ENCODE results near the gene STYX. TPM values are rescaled to one million over a fixed set of nuclear protein-coding genes. Genes with fewer than 3 reads are reported as not detected.

The STYX gene
- total RNA-seq = 8.6 TPM

- DNase-seq (ENCODE audit: low read depth in 2 of 3, low spot score in 2 of 3) = peak; percentile 96 to 98 (median 98)
These were observed at the start of gene STYX for GRCh38 chr14:52729925-52730708. Gene STYX (plus strand): TSS chr14:52730166. CDS start chr14:52730475, 309 bp downstream.

DNA sequence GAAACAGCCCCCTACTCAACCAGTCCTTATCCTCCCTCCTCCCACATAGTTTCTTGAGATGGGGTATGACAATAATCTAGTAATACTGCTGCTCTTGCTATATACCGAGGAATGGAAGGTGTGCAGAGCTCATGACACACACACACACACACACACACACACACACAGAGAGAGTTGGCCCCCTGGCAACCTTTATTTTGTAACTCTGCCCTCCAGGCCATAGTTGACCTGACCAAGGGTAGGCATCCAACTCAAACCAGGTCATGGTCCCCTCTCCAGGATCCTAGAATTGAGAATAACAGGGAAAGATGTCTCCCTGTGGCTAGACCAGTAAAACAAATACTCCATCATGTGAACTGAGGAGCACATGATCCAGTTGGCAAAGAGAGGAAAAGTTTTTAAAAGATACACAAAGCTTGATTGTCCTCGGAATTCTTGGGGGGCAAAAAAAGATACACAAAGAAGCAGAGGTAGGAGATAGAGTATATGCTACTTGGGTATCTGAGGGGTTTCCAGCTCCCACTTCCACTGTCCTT is 45.9 kb upstream of the STYX start:
- no peak for DNase-seq (ENCODE audit: low read depth in 2 of 3, low spot score in 2 of 3)

DNA sequence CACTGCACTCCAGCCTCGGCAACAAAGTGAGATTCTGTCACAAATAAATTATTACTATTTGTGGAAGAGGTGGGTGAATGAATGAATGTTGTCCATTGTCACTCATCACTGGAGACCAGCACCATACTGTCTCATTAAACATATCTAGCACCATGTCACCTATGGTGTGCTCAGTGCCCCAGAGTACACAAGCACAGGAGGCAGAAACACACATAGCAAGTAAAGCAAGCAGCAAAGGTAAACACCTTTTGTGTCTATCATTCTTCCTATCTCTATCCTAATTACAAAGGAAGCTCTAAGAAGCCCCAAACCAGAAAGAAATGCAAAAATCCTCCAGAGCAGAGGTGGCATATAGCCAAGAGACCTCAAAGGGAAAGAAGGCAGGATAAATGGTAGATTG is 43.8 kb upstream of the STYX start:
- DNase-seq (ENCODE audit: low read depth in 2 of 3, low spot score in 2 of 3) = no peak

- DNase-seq (ENCODE audit: low read depth in 2 of 3, low spot score in 2 of 3) = no peak
These were observed 38.8 kb upstream of the STYX start for GRCh38 chr14:52690983-52691760.

GRCh38 chr14:52692248-52692962 is 37.6 kb upstream of the STYX start:
- DNase-seq (ENCODE audit: low read depth in 2 of 3, low spot score in 2 of 3) = peak in 2 of 3 donors; percentile 51 to 83

- DNase-seq (ENCODE audit: low read depth in 2 of 3, low spot score in 2 of 3) = no peak
These were observed 36.9 kb upstream of the STYX start for GRCh38 chr14:52693036-52693435.

DNA sequence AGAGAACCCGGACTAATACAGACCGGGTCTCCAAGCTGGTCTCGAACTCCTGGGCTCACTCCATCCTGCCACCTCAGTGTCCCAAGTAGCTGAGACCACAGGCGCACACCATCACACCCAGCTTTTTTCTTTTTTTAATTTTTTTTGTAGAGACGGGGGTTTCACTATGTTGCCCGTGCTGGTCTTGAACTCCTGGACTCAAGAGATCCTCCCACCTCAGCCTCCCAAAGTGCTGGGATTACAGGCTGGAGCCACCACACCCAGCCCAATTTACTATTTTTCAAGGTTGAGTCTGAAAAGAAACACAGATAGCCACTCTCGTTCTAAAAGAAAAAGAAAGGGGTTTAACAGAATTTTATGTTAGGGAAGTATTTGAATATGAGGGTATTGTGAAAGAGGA is 36.4 kb upstream of the STYX start:
- no peak for DNase-seq (ENCODE audit: low read depth in 2 of 3, low spot score in 2 of 3)

DNA sequence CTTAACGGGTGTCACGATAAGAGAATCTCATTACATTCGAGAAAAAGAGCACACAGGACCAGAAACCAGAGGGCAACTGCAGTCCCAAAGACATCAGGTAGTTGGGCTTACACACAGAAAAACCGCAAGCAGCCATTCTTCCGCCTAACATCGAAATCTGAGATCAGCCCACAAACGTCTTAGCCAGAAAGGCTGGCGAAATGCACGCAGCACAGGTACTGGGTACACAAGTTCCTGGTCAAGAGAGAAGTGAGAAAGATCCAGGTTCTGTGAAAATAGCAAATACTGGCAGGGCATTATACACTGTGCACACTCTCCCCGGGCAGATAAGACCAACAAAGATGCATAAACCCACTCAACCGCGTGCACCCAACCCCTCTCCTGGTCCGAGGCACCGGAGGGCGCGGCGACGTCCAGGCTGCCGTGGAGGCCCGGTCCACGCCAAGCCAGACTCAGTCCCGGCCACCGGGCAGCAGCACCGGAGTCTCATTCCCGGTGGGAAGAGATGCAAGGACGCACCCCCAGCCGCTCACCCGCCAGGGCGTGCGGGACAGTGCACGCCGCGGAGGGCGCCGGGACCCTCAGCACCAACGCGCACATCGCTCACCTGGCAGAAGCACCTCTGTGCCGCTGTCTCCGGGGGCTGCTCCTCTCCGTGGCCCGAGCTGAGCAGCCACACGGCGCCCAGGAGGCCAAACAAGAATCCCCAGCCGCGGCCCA is 35.0 kb upstream of the STYX start:
- DNase-seq (ENCODE audit: low read depth in 2 of 3, low spot score in 2 of 3) = peak; percentile 40 to 77 (median 65)

- DNase-seq (ENCODE audit: low read depth in 2 of 3, low spot score in 2 of 3) = peak; percentile 30 to 80 (median 69)
These were observed 34.4 kb upstream of the STYX start, which contains the start of gene ERO1A for GRCh38 chr14:52695481-52696091. Gene ERO1A (minus strand): TSS chr14:52695558. CDS start chr14:52695481, 77 bp downstream.

- DNase-seq (ENCODE audit: low read depth in 2 of 3, low spot score in 2 of 3) = no peak
These were observed 29.2 kb upstream of the STYX start for GRCh38 chr14:52700701-52701172.

DNA sequence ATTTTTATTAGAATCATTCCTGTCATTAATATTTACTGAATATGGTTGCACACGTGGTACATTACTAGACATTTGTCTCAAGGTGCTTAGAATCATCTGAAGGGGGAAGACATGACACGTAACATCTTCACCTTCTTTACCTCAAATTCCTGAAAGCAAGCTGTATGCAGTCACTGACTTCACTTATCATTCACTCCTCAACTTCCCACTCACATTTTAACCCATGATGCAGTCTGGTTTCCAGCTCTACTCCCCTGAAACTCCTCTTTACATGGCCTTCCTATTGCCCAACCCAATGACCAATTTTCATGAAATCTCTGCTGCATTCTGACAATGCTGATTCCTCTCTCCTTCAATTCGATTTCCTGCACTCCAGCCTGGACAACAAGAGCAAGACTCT is 28.7 kb upstream of the STYX start:
- DNase-seq (ENCODE audit: low read depth in 2 of 3, low spot score in 2 of 3) = no peak

DNA sequence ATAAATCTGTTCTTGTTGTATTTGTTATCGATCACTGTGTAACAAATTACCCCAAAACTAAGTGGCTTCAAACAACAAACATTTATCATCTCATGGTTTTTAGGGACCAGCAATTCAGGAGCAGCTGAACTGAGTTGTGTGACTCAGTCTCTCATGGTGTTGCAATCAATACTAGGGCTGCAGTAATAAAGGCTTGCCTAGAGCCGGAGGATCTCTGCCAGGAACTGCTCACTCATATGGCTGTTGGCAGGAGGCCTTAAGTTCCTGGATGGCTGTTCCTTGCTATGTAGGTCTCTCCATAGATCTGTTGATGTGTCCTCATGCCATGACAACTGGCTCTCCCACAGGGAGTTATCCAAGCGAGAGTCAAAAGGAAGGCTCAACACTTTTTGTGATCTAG is 26.7 kb upstream of the STYX start:
- no peak for DNase-seq (ENCODE audit: low read depth in 2 of 3, low spot score in 2 of 3)

DNA sequence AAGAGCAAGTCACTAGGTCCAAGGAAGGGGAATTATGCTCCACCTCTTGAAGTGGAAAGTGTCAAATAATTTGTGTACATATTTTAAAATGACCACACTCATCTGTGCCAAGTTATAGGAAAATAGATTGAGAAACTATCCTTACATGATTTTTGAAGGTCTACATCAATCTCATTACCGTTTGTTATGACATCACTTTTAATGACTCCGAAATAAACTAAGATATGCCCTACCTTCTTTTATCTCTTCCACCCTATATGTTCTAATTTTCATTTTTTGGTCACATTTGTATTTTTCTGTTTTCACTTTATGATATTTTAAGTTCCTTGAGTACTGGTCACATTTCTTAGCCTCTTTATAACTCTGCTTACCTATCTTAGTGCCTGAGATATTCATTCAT is 26.3 kb upstream of the STYX start:
- no peak for DNase-seq (ENCODE audit: low read depth in 2 of 3, low spot score in 2 of 3)

- peak in 2 of 3 donors; percentile 53 to 57 for DNase-seq (ENCODE audit: low read depth in 2 of 3, low spot score in 2 of 3)
These were observed 23.7 kb upstream of the STYX start for GRCh38 chr14:52706286-52706685.

GRCh38 chr14:52706724-52707706 is 23.0 kb upstream of the STYX start, which contains the start of gene PSMC6:
Gene PSMC6 (plus strand): TSS chr14:52707200. CDS start chr14:52707220, 20 bp downstream.
- peak; percentile 84 to 96 (median 93) for DNase-seq (ENCODE audit: low read depth in 2 of 3, low spot score in 2 of 3)

GRCh38 chr14:52711666-52712065 is 18.3 kb upstream of the STYX start:
- no peak for DNase-seq (ENCODE audit: low read depth in 2 of 3, low spot score in 2 of 3)

DNA sequence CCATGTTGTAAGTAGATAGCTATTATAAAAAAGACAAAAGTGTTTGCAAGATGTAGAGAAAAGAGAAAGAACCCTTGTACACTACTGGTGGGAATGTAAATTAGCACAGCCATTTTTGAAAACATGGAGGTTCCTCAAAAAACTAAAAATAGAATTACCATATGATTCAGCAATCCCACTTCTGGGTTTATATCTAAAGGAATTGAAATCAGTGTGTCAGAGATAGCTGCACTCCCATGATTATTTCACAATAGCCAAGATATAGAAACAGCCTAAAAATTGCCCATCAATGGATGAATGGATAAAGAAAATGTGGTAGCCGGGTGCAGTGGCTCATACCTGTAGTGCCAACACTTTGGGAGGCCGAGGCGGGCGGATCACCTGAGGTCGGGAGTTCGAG is 13.8 kb upstream of the STYX start:
- no peak for DNase-seq (ENCODE audit: low read depth in 2 of 3, low spot score in 2 of 3)
